Measurements from ENCODE around the gene ACOD1.
"Not testable (repeated sequence)": the region's sequence is repeated elsewhere in the genome, so short reads cannot be mapped to it uniquely, and the experiment has no call there.

Gene ACOD1

DNA sequence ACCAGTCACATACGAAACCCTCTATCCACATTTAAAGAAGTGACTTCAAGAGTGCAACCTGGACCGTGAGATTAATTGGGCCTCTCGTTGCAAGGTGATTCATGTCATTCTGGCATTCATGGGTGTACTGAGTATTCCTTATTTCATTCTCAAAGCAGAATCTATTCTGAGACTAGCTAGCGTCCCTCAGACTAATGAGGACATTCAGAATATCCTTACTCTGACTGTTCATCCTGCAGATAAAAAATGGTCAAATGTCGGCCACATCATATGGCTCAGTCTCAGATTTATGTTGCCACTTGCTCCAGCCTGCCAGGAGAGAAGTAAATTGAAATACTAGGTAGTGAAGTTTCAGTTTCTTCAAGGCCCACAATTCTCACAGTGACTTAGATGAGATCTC, 7.3 kb downstream of the ACOD1 start:
- no peak overlapping the region for H3K4me2 ChIP-seq (ENCODE audit: low read length)
- no peaks in the 10 kb centered on the region for H3K36me3 ChIP-seq (ENCODE audit: control insufficient read depth, low read length)
- H3K4me1 ChIP-seq (ENCODE audit: control insufficient read depth, low read length) = no peaks in the 10 kb centered on the region
- no peak overlapping the region for H3K4me3 ChIP-seq (ENCODE audit: low read length)
- no peaks in the 10 kb centered on the region for H3K27me3 ChIP-seq (ENCODE audit: control insufficient read depth, low read length)
- H4K20me1 ChIP-seq (ENCODE audit: control insufficient read depth, insufficient read depth, low read depth, low read length) = no peaks in the 10 kb centered on the region
- H3K9me2 ChIP-seq (replicated peaks; ENCODE audit: control insufficient read depth, low read length) = no peaks in the 10 kb centered on the region
- no peak overlapping the region for H3K27ac ChIP-seq (ENCODE audit: low read depth, low read length)
- no peaks in the 10 kb centered on the region for H3K79me2 ChIP-seq (ENCODE audit: control insufficient read depth, low read length)
- H3F3A ChIP-seq (ENCODE audit: control insufficient read depth, insufficient read depth) = no peaks in the 10 kb centered on the region
- H3K9me3 ChIP-seq (ENCODE audit: control insufficient read depth, insufficient read depth, low read length) = peaks cover 23% of the 10 kb centered on the region
- no peak for TF ChIP-seq EZH2phosphoT487 (IDR thresholded peaks at IDR 0.05; ENCODE audit: borderline replicate concordance, low read length)
- TF ChIP-seq, protein P1, sequence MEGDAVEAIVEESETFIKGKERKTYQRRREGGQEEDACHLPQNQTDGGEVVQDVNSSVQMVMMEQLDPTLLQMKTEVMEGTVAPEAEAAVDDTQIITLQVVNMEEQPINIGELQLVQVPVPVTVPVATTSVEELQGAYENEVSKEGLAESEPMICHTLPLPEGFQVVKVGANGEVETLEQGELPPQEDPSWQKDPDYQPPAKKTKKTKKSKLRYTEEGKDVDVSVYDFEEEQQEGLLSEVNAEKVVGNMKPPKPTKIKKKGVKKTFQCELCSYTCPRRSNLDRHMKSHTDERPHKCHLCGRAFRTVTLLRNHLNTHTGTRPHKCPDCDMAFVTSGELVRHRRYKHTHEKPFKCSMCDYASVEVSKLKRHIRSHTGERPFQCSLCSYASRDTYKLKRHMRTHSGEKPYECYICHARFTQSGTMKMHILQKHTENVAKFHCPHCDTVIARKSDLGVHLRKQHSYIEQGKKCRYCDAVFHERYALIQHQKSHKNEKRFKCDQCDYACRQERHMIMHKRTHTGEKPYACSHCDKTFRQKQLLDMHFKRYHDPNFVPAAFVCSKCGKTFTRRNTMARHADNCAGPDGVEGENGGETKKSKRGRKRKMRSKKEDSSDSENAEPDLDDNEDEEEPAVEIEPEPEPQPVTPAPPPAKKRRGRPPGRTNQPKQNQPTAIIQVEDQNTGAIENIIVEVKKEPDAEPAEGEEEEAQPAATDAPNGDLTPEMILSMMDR (IDR thresholded peaks at IDR 0.05; ENCODE audit: low read depth, low read length, poor library complexity, severe bottlenecking) = no peak

DNA sequence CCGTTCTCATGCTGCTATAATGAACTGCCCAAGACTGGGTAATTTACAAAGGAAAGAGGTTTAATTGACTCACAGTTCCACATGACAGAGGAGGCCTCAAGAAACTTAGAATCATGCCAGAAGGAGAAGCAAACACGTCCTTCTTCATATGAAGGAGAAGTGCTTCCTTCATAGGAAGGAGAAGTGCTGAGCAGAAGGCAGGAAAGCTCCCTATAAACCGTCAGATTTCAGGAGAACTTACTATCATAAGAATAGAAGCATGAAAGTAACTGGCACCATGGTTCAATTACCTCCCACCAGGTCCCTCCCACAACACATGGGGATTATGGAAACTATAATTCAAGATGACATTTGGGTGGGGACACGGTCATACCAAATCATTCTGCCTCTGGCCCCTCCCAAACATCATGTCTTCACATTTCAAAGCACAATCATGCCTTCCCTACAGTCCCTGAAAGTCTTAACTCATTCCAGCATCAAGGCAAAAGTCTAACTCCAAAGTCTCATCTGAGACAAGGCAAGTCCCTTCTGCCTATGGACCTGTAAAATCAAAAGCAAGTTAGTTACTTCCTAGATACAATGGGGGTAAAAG, 10.6 kb downstream of the ACOD1 start:
- H3K9me3 ChIP-seq (ENCODE audit: control insufficient read depth, insufficient read depth, low read length) = peaks cover 24% of the 10 kb centered on the region
- no peak overlapping the region for H3K4me3 ChIP-seq (ENCODE audit: low read length)
- H3K4me2 ChIP-seq (ENCODE audit: low read length) = no peak overlapping the region
- no peak for TF ChIP-seq EZH2phosphoT487 (IDR thresholded peaks at IDR 0.05; ENCODE audit: borderline replicate concordance, low read length)
- TF ChIP-seq, protein P1 (IDR thresholded peaks at IDR 0.05; ENCODE audit: low read depth, low read length, poor library complexity, severe bottlenecking) = no peak
- H3K79me2 ChIP-seq (ENCODE audit: control insufficient read depth, low read length) = no peaks in the 10 kb centered on the region
- no peaks in the 10 kb centered on the region for H3K36me3 ChIP-seq (ENCODE audit: control insufficient read depth, low read length)
- H3K27me3 ChIP-seq (ENCODE audit: control insufficient read depth, low read length) = no peaks in the 10 kb centered on the region
- H3K27ac ChIP-seq (ENCODE audit: low read depth, low read length) = no peak overlapping the region
- H3K9me2 ChIP-seq (replicated peaks; ENCODE audit: control insufficient read depth, low read length) = no peaks in the 10 kb centered on the region
- no peaks in the 10 kb centered on the region for H3F3A ChIP-seq (ENCODE audit: control insufficient read depth, insufficient read depth)
- no peaks in the 10 kb centered on the region for H4K20me1 ChIP-seq (ENCODE audit: control insufficient read depth, insufficient read depth, low read depth, low read length)
- no peaks in the 10 kb centered on the region for H3K4me1 ChIP-seq (ENCODE audit: control insufficient read depth, low read length)

DNA sequence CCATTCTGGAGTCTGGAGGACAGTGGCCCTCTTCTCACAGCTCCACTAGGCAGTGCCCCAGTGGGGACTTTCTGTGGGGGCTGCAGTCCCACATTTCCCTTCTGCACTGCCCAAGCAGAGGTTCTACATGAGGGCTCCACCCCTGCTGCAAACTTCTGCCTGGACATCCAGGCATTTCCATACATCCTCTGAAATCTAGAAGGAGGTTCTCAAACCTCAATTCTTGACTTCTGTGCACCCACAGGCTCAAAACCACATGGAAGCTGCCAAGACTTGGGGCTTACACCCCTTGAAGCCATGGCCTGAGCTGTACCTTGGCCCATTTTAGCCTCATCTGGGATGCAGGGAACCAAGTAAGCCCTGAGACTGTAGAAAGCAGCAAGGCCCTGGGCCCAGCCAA, 11.4 kb downstream of the ACOD1 start:
- not testable (repeated sequence) for H3K4me2 ChIP-seq (ENCODE audit: low read length); H3K79me2 ChIP-seq (ENCODE audit: control insufficient read depth, low read length); H3K9me2 ChIP-seq (replicated peaks; ENCODE audit: control insufficient read depth, low read length); H3K27ac ChIP-seq (ENCODE audit: low read depth, low read length); H4K20me1 ChIP-seq (ENCODE audit: control insufficient read depth, insufficient read depth, low read depth, low read length); H3K27me3 ChIP-seq (ENCODE audit: control insufficient read depth, low read length); H3K36me3 ChIP-seq (ENCODE audit: control insufficient read depth, low read length); H3F3A ChIP-seq (ENCODE audit: control insufficient read depth, insufficient read depth); H3K4me1 ChIP-seq (ENCODE audit: control insufficient read depth, low read length); H3K4me3 ChIP-seq (ENCODE audit: low read length)
- peaks cover 24% of the 10 kb centered on the region for H3K9me3 ChIP-seq (ENCODE audit: control insufficient read depth, insufficient read depth, low read length)

DNA sequence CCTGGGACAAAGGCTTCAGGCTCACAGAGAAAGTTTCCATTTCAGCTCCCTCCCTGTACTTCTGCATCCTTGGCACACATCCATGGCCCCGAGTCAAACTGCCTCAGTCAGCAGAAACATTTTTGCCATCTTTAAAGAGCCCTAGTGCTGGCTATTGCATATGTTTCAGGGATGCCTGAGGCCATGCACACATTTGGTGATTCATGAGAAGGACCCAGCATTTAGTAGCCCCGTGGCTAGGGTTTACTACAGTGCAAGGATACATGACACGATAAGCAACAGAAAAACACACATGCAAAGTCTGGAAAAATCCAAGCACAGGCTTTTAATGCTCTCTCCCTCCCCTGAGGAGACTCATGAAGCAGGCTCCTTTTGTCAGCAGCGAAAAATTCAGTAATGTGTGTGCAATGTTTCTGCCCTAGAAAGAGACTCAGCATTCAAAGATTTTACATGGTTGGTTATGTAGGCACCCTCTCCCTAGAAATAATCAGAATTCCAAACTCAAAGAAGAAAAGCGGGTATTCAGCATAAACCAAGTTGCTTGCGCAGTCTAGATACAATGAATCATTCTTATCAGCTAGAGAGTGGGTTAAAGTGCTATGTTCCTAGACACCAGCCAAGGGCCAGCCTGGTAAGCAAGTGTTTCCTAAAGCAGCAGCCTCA, 17.6 kb downstream of the ACOD1 start:
- Histone ChIP-seq H3K9me2 (replicated peaks; ENCODE audit: control insufficient read depth, low read length) (no peaks in the 10 kb centered on the region), H3K4me3 (ENCODE audit: low read length) (no peak overlapping the region), H3K9me3 (ENCODE audit: control insufficient read depth, insufficient read depth, low read length) (no peaks in the 10 kb centered on the region), H3K4me1 (ENCODE audit: control insufficient read depth, low read length) (no peaks in the 10 kb centered on the region), H3K4me2 (ENCODE audit: low read length) (no peak overlapping the region), H3K27me3 (ENCODE audit: control insufficient read depth, low read length) (peaks cover 4% of the 10 kb centered on the region), H3K27ac (ENCODE audit: low read depth, low read length) (no peak overlapping the region), H4K20me1 (ENCODE audit: control insufficient read depth, insufficient read depth, low read depth, low read length) (no peaks in the 10 kb centered on the region), H3K79me2 (ENCODE audit: control insufficient read depth, low read length) (no peaks in the 10 kb centered on the region), H3K36me3 (ENCODE audit: control insufficient read depth, low read length) (no peaks in the 10 kb centered on the region), H3F3A (ENCODE audit: control insufficient read depth, insufficient read depth) (no peaks in the 10 kb centered on the region)
- no peak for TF ChIP-seq EZH2phosphoT487 (IDR thresholded peaks at IDR 0.05; ENCODE audit: borderline replicate concordance, low read length)
- TF ChIP-seq, protein P1 (IDR thresholded peaks at IDR 0.05; ENCODE audit: low read depth, low read length, poor library complexity, severe bottlenecking) = no peak
